Lower leg skin (tissue), 3 donors: ENCODE results near the gene DAAM2.

Experiments
- POLR2A ChIP-seq, 2 donors: fragments of 450-650 bp; IDR thresholded peaks; one replicate each; pipeline ENCODE4 v1.6.1; 2016 to 2017; ENCODE audit warnings: antibody characterized with exemption in 2 of 2, mild to moderate bottlenecking in 1 of 2, moderate library complexity in 1 of 2
- TF ChIP-seq, protein P1 (sequence below), 3 donors: fragments of 450-650 bp; IDR thresholded peaks; one replicate each; pipeline ENCODE4 v1.5.1; 2016; ENCODE audit warnings: antibody characterized with exemption in 3 of 3, mild to moderate bottlenecking in 3 of 3, moderate library complexity in 2 of 3

DNA sequence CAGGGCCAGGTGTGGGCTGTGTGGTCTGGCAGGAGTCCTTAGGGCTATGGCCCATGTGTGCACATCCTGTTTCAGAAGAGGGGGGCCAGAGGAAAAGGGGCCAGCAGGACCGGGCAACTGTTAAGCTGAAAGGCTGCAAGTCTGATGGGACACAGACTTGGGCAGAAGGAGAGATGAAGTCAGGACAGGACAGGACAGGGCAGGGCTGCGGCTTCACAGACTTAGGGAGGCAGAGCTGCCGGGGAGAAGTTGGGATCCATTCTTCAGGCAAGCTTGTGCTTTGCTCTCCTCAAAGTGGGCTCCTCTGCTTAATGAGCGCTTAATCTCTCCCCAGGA is 113.4 kb downstream of the DAAM2 start:
- TF ChIP-seq, protein P1, sequence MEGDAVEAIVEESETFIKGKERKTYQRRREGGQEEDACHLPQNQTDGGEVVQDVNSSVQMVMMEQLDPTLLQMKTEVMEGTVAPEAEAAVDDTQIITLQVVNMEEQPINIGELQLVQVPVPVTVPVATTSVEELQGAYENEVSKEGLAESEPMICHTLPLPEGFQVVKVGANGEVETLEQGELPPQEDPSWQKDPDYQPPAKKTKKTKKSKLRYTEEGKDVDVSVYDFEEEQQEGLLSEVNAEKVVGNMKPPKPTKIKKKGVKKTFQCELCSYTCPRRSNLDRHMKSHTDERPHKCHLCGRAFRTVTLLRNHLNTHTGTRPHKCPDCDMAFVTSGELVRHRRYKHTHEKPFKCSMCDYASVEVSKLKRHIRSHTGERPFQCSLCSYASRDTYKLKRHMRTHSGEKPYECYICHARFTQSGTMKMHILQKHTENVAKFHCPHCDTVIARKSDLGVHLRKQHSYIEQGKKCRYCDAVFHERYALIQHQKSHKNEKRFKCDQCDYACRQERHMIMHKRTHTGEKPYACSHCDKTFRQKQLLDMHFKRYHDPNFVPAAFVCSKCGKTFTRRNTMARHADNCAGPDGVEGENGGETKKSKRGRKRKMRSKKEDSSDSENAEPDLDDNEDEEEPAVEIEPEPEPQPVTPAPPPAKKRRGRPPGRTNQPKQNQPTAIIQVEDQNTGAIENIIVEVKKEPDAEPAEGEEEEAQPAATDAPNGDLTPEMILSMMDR (IDR thresholded peaks at IDR 0.05) = no peak
- TF ChIP-seq POLR2A (IDR thresholded peaks at IDR 0.05) = no peak
